ENCODE measurements around the gene NRN1L.
A peak's percentile ranks its signal among the peaks of the same experiment; 100 is the strongest.
"Not testable (repeated sequence)": the region's sequence is repeated elsewhere in the genome, so short reads cannot be mapped to it uniquely, and the experiment has no call there.

Gene NRN1L

GRCh38 chr16:67884684-67885083 lies at the start of gene NRN1L:
Gene NRN1L (plus strand): TSS chr16:67884885. CDS start chr16:67884904, 19 bp downstream.
- no peak for DNase-seq

GRCh38 chr16:67837190-67837589 lies 47.5 kb upstream of the NRN1L start:
- not testable (repeated sequence) for DNase-seq

GRCh38 chr16:67837811-67838210 lies 46.9 kb upstream of the NRN1L start:
- no peak for DNase-seq

GRCh38 chr16:67841198-67841815 lies 43.4 kb upstream of the NRN1L start:
- no peak for DNase-seq

GRCh38 chr16:67841816-67842508 lies 42.7 kb upstream of the NRN1L start, which contains the start of gene THAP11:
Gene THAP11 (plus strand): TSS chr16:67842320. CDS start chr16:67842555, 235 bp downstream.
- DNase-seq, result peak; percentile 73

GRCh38 chr16:67842509-67843342 lies 42.0 kb upstream of the NRN1L start:
- no peak for DNase-seq

GRCh38 chr16:67843343-67843765 lies 41.3 kb upstream of the NRN1L start:
- DNase-seq, result no peak

- no peak for DNase-seq
Measured at GRCh38 chr16:67844497-67844896, 40.2 kb upstream of the NRN1L start.

GRCh38 chr16:67845291-67846062 lies 39.2 kb upstream of the NRN1L start:
- no peak for DNase-seq

GRCh38 chr16:67846063-67846319 lies 38.7 kb upstream of the NRN1L start:
- no peak for DNase-seq

- peak; percentile 81 for DNase-seq
Measured at GRCh38 chr16:67846320-67847063, 38.2 kb upstream of the NRN1L start, which contains the start of gene NUTF2. Gene NUTF2 (plus strand): TSS chr16:67846933. CDS start chr16:67865131, 18,198 bp downstream.

- no peak for DNase-seq
Measured at GRCh38 chr16:67847064-67847861, 37.4 kb upstream of the NRN1L start, which contains the start of gene CENPT. Gene CENPT (minus strand): TSS chr16:67847693. CDS start chr16:67833859, 13,834 bp downstream.

GRCh38 chr16:67848118-67848517 lies 36.6 kb upstream of the NRN1L start:
- no peak for DNase-seq

- no peak for DNase-seq
Measured at GRCh38 chr16:67853670-67854069, 31.0 kb upstream of the NRN1L start.

- DNase-seq, result no peak
Measured at GRCh38 chr16:67855789-67856188, 28.9 kb upstream of the NRN1L start.

- DNase-seq, result no peak
Measured at GRCh38 chr16:67856927-67857546, 27.6 kb upstream of the NRN1L start.

GRCh38 chr16:67857547-67858233 lies 27.0 kb upstream of the NRN1L start:
- peak; percentile 65 for DNase-seq

GRCh38 chr16:67858500-67858899 lies 26.2 kb upstream of the NRN1L start:
- DNase-seq, result no peak

GRCh38 chr16:67860589-67861398 lies 23.9 kb upstream of the NRN1L start:
- DNase-seq, result no peak
